Kasumi-1 (cell line): ENCODE data around the gene TRIM36.

Source experiments
- DNase-seq, 2 experiments: peaks; one replicate each; lab custom pipeline; 2025; lab: John Stamatoyannopoulos, UW

TRIM36 gene, protein sequence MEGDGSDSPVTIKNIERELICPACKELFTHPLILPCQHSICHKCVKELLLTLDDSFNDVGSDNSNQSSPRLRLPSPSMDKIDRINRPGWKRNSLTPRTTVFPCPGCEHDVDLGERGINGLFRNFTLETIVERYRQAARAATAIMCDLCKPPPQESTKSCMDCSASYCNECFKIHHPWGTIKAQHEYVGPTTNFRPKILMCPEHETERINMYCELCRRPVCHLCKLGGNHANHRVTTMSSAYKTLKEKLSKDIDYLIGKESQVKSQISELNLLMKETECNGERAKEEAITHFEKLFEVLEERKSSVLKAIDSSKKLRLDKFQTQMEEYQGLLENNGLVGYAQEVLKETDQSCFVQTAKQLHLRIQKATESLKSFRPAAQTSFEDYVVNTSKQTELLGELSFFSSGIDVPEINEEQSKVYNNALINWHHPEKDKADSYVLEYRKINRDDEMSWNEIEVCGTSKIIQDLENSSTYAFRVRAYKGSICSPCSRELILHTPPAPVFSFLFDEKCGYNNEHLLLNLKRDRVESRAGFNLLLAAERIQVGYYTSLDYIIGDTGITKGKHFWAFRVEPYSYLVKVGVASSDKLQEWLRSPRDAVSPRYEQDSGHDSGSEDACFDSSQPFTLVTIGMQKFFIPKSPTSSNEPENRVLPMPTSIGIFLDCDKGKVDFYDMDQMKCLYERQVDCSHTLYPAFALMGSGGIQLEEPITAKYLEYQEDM

DNA sequence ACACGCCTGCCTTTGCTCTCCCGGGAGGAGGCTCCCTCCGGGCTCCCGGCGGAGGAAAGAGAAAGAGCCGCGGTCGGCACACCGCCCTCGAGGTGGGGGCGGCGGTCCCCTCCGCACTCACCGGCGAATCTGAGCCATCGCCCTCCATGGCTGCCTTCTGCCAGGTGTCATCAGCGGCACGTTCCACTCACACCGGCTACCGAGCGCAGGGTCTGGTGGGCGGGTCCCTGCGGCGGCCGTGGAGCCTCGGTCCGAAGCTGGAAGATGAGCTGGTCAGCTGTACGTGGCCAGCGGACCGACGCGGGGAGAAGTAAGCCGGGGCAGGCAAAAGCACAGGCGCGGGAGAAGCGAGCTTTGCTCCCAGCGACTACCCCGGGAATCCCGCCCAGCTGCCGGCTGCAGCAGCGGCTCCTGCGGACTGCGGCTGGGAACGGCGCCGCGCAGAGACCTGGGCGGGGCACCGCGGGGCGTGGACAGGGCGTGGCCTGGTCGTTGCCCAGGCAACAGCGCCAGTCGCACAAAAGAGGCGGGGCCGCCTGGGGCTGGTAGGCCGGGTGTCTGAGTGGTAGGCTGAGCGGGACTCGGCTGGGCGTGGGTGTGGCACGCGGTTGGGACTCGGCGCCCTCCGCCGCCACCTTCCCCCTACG, at the start of gene TRIM36:
TSS of gene TRIM36 (minus strand) at position 422 of the 647 bp plus-strand sequence. CDS start at position 148, 274 bp downstream.
- DNase-seq: peak; percentile 87

DNA sequence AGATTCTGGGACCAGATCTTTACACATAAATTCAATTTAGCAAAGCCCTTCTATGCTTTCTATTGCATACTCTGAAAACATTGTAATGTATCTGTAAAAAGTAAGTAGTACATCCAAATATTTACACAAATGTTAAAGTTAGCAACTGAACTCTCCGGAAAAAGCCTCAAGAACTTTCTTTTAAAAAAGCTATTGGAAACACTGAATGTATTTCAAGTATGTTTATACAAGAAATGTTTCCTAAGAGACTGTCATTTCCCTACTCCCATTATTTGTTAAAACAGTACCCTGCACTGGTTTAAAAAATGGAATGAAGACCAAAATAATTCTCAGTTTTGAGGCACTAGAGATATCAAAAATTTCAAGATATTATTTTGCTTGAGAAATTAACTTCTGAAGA, 44.8 kb upstream of the TRIM36 start:
- DNase-seq: no peak

DNA sequence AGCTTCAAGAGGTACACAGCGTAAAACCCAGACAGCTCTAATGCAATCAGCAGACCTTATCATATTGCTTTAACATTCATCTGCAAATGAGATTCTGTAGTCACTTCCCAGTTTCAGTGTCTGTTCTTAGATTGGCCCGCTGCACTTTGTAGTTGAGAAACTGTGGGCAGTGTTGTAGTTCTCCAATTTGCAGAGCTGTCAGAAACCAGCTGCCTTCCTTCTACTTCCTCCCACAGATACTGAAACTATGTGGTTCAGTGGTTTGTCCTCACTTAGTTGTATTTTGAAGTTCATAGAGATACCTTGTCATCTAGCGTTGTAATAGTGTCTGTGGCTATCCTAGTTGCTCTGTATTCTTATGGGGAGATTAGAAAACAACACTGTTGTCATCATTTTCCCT, 39.6 kb upstream of the TRIM36 start:
- DNase-seq: peak; percentile 98

DNA sequence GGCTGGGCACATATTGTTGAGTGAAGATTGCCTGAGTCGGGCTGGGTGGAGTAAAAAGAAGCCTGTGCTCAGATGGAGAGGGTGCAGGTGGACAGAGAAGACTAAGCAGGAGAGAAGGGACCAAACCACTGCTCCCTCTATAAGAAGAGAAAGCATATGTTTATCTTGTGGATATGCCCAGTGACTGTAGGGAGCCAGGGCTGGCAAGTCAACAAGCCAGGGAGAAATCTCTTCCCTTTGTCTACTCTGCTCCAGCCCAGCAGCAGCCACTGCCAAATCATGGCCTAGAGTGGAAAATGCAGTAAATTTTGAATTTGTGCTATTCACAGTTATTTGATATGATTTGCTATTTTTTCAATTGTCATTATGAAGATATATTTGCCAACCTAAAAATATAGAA, 33.2 kb upstream of the TRIM36 start:
- DNase-seq: no peak

DNA sequence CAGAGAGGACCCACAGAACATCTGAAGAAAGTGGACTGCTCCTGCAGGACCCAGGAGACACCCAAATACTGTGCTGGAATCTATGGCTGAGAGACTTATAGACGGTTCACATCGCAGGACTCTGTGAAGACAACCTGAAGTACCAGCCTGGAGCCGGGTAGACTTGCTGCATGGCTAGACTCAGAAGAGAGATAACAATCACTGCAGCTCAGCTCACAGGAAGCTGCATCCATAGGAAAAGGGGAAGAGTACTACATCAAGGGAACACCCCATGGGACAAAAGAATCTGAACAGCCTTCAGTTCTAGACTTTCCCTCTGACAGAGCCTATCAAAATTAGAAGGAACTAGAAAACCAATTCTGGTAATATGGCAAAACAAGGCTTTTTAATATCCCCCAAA, 26.5 kb upstream of the TRIM36 start:
- no peak for DNase-seq

DNA sequence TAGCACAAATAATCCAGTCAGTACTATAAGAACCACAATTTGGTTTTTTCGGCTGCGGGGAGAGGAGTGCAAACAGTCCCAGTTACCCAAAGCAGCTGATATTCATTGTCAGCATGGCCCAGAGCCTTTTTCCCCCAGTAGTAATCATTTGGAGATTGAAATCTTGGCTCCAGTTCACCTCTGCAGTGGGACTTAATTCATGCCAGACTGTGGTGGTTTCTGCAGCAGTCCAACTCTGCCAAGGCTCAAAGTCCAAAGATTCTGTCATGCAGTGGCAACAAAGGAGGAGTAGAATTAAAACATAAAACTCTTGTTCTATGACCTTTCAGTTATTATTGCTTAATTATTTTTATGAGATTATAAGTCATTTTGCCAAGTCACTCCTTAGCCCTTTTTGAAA, 25.0 kb upstream of the TRIM36 start:
- no peak for DNase-seq

DNA sequence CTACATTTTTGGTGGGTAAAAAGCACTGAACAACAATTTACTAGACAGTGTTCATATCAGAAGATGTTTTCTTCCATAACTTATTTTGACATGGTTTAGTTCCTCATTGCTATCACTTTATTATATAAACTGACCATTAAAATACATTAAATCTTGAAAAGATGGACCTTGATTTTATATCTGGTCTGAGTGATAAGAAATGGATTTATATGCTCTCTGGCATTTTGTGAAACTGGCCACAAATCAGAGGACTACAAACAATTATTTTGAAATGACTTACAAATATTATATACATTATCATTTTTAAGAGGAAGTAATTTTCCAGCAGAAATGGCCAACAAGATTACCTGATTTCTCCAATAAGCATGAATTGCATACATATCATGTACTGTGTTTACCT, 23.6 kb upstream of the TRIM36 start:
- no peak for DNase-seq

DNA sequence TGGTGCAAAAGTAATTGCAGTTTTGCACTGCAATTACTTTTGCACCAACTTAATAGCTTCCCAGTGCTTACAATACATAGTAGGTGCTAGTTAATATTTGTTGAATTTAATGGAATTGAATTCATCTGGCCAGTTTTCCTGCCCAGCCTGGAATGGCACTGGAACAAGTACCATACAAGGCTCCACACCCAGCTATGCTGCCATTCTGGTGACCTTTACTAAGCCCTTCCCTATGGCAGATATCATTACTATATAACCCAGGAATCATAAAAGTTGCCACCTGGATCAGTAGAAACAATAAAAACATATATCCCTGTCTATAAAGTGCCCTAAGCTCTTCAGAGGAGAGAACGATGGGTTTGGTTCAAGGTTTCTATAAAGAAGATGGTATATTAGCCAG, 22.4 kb upstream of the TRIM36 start:
- DNase-seq: no peak

DNA sequence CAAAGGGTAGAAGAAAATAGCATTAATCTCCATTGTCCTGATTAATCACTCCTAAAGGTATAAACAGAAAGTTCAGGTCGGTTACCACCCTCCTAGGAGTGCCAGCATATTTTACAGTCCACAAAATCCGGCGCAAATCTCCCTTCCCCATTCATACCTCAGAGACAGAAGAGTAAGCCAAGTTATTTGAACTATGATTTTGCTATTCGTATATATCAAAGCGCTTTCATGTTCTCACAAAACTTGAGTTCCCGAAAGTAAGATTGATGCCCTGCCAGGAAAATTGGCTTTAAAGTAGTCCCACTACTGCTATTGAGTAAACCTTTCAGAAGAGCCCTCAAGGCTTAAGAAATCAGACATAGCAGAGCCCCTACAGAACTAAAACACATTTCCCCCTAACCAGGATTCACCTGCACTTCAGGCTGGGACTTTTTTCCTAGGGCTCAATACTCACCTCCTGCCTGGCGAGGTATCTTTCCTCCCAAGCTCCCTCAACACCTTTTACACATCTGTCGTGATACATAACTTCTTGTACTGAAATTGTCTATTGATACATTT, 21.8 kb upstream of the TRIM36 start:
- DNase-seq: no peak

DNA sequence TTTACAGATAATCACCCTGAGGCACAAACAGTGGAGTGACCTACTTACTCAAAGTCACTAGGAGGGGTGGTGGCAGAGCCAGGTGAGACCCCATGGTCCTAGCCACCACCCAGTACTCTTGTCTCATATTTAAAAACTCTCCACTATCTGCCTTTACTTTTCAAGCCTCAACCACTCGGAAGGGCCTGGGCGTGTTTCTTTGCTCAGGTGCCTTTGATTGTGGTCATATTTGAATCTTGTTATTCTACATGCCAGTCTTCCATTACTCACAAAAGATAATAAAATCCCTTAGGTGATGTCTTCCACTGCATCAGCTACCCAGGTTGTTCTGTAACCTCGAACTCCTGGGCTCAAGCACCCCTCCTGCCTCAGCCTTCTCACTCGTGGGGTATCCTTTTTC, 20.7 kb upstream of the TRIM36 start:
- no peak for DNase-seq

DNA sequence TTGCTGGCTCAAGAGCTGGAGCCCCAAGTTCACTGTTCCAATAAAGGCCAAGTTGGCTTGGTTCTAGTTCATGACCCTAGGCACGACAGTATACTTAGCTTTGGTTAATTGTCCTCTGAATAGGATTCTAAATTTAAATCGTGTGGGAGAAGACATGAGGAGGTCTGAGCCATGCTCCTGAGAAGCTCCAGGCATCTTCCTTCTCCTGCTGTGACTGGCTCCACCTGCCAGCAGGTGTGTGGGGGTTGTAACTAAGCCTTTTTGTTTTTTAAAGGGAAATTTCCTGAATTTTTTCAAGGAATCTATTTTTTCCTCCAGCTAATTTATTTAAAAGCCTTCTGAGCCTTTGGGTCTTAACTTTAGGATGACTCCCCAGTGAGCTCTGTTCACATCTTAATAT, 20.2 kb upstream of the TRIM36 start:
- no peak for DNase-seq

DNA sequence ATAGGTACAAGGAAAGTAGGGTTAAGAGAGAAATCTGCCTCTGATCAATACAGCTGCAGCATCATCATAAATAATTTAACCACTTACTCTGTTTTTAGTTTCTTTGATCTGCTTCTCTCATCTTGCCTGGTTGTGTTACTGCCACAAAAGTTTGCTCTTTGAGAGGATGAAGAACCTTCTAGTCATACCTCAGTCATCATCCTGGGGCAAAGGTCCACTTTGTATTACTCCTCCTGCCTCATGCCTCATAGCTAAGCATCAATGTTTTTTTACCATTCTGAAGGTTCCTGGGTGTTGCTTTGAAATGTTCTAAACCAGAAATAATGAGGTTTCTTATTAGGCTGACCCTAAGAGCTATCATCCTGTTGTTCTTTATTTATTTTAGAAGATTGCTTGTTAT, 17.1 kb upstream of the TRIM36 start:
- DNase-seq: no peak

DNA sequence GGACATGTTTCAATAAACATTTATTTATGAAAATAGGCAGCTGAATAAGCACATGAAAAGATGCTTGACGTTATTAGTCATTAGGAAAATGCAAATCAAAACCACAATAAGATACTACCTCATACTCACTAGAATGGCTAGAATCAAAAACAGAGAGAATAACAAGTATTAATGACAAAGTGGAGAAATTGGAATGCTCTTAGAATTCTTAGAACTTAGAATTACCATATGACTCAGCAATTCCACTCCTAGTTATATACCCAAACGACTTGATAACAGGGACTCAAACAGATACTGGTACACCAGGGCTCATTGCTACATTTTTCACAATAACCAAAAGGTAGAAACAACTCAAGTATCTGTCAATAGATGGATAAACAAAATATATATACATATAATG, 15.1 kb upstream of the TRIM36 start:
- DNase-seq: no peak

DNA sequence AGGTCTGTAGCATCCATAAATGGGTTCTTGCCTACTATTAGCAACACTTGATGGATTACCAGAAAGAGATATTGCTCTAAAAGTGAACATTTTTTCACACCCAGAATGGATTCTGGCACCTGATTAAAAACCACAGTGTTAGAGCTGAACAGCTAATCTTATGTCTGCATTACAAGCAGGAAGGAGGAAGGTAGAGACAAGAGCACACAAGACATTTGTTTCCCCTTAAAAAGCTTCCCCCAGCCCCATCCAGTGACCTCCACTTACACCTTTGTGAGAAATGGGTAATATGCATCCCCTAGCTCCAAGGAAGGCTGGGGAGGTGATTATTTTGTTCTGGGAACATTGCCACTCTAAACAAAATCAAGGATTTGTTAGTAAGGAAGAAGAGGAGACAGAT, 12.0 kb upstream of the TRIM36 start:
- DNase-seq: peak in 1 of 2 experiments; percentile 6

DNA sequence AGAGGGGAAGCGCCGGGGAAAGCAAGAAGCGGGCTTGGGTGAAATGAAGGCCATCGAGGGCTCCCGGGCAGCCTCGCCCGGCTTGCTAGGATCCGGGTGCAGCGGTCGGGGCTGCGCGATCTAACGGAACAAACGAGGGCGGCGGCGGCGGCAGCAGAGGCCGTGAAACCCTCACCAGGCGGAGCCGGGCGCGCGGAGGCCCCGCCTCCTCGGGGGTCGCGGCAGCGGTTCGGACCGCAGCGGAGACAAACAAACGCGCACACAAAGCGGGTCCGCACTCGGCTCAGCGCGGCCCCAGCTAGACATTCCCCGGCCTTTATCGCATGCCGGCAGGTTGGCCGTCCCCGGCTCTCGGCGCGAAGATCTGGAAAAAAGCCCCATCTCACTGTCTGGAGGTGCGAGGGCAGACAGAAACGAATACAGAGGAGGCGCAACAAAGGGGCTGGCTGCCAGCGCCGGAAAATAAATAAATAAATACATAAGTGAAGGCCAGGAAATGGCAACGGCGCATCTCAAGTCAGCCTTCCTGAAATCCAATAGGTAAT, 10.5 kb upstream of the TRIM36 start:
- peak; percentile 37 to 63 for DNase-seq

DNA sequence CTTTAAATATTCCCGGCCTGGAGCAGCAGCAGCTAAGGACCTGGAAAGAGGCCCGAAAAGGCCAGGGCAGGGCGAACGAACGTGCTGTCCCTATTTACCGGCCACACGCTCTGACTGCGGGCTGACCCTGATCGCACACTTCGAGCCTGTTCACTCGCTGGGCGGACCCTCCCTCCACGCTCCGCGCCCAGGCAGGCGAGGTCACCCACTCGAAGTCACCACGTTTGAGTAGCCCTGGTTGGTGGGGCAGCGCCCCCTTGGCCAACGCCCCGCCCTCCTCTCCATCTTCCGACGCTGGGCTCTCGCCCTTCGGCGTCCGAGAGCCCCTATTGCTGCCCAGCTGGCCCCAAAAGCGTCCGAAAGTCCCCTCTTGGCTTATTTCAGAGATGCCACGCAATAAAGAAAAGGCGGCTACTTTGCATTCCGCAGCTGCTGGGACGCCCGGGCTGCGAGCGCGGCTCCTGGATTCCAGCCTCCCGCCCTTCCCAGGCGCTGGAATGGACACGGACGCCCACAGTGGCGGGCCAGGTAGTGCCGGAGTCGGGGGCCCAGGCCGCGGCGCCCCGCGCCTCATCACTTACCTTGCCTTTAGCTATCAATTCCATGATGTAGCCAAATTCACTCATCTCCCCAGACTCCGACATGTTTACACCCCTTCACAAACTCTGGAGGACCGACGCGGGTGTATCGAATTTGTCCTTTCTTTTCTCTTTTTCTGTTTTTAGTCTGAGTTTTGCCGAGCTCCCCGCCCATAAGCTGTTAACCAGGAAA, 9.9 kb upstream of the TRIM36 start:
- peak in 1 of 2 experiments; percentile 40 for DNase-seq

DNA sequence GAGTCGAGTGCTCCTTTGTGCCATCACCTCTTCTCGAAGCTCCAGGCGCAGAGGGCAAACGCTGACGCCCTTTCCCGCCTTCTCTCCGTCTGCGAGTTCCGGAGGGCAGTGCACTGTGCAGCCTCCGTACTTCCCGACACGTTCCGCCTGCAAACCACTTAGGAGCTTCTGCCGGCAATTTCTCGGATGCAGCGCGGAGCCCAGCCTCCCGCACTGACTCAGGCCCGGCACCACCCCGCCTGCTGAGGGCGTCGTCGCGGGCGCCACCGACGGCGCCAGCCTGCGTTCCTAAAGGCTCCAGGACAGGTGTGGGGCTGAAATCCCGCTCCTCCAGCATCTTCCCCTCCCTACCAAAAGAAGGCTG, 9.3 kb upstream of the TRIM36 start:
- no peak for DNase-seq

DNA sequence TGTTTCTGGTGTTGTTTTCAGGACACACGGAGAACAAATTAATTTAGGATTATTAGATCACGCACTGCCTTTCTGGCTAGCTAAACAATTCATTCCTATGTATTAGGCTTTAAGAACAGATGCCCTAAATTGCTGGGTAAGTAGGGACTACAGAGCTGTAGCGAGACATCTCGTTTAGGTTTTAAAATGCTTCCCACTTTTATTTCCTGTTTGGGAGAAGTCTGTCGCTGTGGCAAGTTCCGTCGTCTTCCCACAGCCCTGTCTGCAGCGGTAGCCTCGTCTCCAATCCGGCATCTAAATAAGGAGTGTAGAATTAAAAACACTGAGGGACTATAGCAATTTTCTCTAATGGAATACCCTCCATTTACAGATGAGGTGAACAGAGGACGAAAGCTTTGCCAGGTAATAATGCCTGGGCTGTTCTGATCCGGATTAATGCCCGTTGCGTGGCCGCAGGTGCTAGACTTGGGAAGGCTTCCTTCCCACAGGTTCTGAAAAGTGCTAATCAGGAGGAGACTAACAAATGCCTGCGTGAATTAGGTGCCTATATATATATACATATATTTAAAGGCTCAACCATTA, 1.3 kb upstream of the TRIM36 start:
- peak; percentile 31 to 36 for DNase-seq

DNA sequence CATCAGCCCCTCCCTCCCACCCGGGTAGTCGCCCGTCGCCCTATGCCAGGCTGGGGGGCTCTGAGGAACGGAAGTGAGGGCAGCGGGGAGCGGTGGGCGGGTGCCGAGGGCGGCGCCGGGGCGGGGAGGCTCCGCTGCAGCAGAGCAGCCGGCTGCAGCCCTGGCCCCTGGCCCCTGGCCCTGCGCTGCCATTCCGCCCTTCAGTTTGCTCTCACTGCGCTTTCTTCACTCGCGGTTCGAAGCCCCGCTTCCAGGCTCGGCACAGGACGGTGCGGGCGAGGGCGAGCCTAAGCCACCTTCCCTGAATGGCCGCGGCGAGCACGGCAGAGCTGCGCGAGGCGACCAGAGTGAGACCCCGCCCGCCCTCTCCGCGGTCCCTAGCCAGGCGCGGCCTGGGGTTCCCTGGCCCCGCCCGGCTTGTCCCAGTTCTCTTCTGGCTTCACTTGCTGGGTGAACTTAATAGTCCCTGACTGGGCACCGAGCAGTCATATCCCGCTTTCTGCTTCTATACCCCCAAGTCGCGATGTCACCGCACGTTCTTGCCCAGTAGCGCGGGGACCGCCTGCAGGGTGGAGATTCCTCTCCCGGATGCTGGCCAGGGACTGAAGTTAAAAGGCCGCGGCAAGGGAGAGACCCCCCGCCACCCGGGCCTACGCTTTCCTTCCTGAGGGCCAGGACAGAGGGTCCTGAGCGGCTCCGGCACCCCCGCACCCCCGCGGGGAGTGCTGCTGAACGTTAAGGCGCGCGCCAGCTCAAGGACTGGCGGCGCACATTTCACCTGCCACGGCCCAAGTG, 623 bp upstream of the TRIM36 start:
- no peak for DNase-seq

DNA sequence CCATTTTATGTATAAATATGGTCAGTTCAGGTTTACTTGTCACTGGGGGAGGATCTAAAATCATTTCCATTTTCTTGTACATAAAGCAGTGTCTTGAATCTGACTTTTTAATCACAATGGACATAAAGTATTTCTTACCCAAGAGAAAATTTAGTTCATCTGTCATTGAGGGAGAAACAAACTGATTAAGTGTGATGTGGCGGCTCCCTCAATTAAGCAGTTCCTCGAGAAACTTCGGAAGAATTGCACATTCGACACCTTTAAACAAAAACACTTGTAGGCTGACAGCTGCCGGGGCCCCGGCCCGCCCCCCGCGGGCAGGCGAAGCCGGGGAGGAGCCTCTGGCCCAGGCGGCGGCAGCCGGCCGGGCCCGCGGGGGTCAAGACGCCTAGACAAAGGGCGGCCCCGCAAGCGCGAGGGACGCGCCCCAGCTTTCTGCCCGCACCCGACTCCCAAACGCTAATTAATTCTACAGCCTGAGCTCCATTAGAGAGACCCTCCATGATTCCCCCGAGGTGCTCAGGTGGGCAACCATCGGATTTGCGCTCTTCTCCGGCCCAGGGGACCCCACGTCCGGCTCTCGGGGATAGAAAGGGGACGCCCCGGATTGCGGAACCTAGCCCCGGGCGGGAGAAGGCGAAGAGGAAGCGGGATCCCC, 750 bp downstream of the TRIM36 start:
- peak in 1 of 2 experiments; percentile 30 for DNase-seq
